ENCODE measurements around the gene ANO9.

- TF ChIP-seq, protein P1, sequence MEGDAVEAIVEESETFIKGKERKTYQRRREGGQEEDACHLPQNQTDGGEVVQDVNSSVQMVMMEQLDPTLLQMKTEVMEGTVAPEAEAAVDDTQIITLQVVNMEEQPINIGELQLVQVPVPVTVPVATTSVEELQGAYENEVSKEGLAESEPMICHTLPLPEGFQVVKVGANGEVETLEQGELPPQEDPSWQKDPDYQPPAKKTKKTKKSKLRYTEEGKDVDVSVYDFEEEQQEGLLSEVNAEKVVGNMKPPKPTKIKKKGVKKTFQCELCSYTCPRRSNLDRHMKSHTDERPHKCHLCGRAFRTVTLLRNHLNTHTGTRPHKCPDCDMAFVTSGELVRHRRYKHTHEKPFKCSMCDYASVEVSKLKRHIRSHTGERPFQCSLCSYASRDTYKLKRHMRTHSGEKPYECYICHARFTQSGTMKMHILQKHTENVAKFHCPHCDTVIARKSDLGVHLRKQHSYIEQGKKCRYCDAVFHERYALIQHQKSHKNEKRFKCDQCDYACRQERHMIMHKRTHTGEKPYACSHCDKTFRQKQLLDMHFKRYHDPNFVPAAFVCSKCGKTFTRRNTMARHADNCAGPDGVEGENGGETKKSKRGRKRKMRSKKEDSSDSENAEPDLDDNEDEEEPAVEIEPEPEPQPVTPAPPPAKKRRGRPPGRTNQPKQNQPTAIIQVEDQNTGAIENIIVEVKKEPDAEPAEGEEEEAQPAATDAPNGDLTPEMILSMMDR (IDR thresholded peaks at IDR 0.05) = no peak
- no peak for TF ChIP-seq POLR2AphosphoS5 (IDR thresholded peaks at IDR 0.05)
- TF ChIP-seq POLR2A (IDR thresholded peaks at IDR 0.05) = no peak
Measured at GRCh38 chr11:419248-420005, 22.4 kb downstream of the ANO9 start.

Measured in breast epithelium (tissue), 3 donors.